ENCODE measurements around the gene TOR1AIP2.
"Not testable (repeated sequence)": the region's sequence is repeated elsewhere in the genome, so short reads cannot be mapped to it uniquely, and the experiment has no call there.

TOR1AIP2 gene

GRCh38 chr1:179807291-179807690, 70.3 kb downstream of the TOR1AIP2 start:
- TF ChIP-seq EZH2 (IDR thresholded peaks at IDR 0.05; ENCODE audit: borderline replicate concordance, low read length): no peak
- TF ChIP-seq, protein P1, sequence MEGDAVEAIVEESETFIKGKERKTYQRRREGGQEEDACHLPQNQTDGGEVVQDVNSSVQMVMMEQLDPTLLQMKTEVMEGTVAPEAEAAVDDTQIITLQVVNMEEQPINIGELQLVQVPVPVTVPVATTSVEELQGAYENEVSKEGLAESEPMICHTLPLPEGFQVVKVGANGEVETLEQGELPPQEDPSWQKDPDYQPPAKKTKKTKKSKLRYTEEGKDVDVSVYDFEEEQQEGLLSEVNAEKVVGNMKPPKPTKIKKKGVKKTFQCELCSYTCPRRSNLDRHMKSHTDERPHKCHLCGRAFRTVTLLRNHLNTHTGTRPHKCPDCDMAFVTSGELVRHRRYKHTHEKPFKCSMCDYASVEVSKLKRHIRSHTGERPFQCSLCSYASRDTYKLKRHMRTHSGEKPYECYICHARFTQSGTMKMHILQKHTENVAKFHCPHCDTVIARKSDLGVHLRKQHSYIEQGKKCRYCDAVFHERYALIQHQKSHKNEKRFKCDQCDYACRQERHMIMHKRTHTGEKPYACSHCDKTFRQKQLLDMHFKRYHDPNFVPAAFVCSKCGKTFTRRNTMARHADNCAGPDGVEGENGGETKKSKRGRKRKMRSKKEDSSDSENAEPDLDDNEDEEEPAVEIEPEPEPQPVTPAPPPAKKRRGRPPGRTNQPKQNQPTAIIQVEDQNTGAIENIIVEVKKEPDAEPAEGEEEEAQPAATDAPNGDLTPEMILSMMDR (IDR thresholded peaks at IDR 0.05; ENCODE audit: low read length): no peak
- Histone ChIP-seq H3K79me2 (ENCODE audit: insufficient read depth, low read length) (no peaks in the 10 kb centered on the region), H3K9me3 (ENCODE audit: low read length) (no peaks in the 10 kb centered on the region), H3K9me2 (ENCODE audit: low read depth, low read length) (no peaks in the 10 kb centered on the region), H3F3A (ENCODE audit: insufficient read depth, low read length) (no peaks in the 10 kb centered on the region), H3K9ac (ENCODE audit: low read length) (no peak overlapping the region), H3K27ac (ENCODE audit: low read depth, low read length, poor library complexity, severe bottlenecking) (no peak overlapping the region), H3K4me3 (ENCODE audit: low read depth, low read length, poor library complexity, severe bottlenecking) (no peak overlapping the region), H3K4me1 (ENCODE audit: insufficient read depth, low read length, severe bottlenecking) (no peaks in the 10 kb centered on the region), H3K36me3 (ENCODE audit: insufficient read depth, low read length) (no peaks in the 10 kb centered on the region), H3K27me3 (ENCODE audit: insufficient read depth, low read length) (peaks cover 5% of the 10 kb centered on the region; the same call in 1 of the 2 replicates), H4K20me1 (ENCODE audit: insufficient read depth, low read length) (no peaks in the 10 kb centered on the region), H3K4me2 (ENCODE audit: low read length) (no peak overlapping the region), H2AFZ (ENCODE audit: low read length) (no peak overlapping the region)

DNA sequence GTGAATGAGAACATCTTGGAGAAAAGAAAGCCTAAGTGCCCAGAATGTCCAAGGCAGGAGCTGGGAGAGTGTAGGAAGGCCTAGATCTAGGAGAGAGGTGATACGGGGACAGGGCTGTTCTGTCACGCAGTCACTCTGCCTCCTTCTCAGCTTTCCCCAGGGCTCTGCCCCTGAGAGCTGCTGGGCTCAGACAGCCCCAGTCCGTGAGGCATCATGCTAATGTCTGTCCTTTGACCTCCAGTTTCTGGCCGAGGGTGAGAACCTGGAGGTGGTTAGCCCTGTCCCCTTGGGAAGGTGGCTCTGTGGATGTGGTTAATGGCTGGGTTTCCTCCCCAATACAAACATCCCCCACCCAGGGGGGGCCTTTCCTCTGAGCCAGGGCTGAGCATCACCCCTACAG, 71.3 kb downstream of the TOR1AIP2 start:
- no peaks in the 10 kb centered on the region for H3K9me2 ChIP-seq (ENCODE audit: low read depth, low read length)
- no peaks in the 10 kb centered on the region for H3K79me2 ChIP-seq (ENCODE audit: insufficient read depth, low read length)
- no peaks in the 10 kb centered on the region for H3K36me3 ChIP-seq (ENCODE audit: insufficient read depth, low read length)
- H3K9ac ChIP-seq (ENCODE audit: low read length): no peak overlapping the region
- peaks cover 5% of the 10 kb centered on the region; the same call in 1 of the 2 replicates for H3K27me3 ChIP-seq (ENCODE audit: insufficient read depth, low read length)
- H4K20me1 ChIP-seq (ENCODE audit: insufficient read depth, low read length): no peaks in the 10 kb centered on the region
- H3K4me2 ChIP-seq (ENCODE audit: low read length): no peak overlapping the region
- no peaks in the 10 kb centered on the region for H3K9me3 ChIP-seq (ENCODE audit: low read length)
- H3K4me1 ChIP-seq (ENCODE audit: insufficient read depth, low read length, severe bottlenecking): no peaks in the 10 kb centered on the region
- no peak overlapping the region for H3K27ac ChIP-seq (ENCODE audit: low read depth, low read length, poor library complexity, severe bottlenecking)
- TF ChIP-seq EZH2 (IDR thresholded peaks at IDR 0.05; ENCODE audit: borderline replicate concordance, low read length): no peak
- TF ChIP-seq, protein P1 (IDR thresholded peaks at IDR 0.05; ENCODE audit: low read length): no peak
- no peaks in the 10 kb centered on the region for H3F3A ChIP-seq (ENCODE audit: insufficient read depth, low read length)
- H3K4me3 ChIP-seq (ENCODE audit: low read depth, low read length, poor library complexity, severe bottlenecking): no peak overlapping the region
- no peak overlapping the region for H2AFZ ChIP-seq (ENCODE audit: low read length)

GRCh38 chr1:179805291-179806195, 72.1 kb downstream of the TOR1AIP2 start:
- Histone ChIP-seq H3K4me2 (ENCODE audit: low read length) (no peak overlapping the region), H3F3A (ENCODE audit: insufficient read depth, low read length) (no peaks in the 10 kb centered on the region), H3K79me2 (ENCODE audit: insufficient read depth, low read length) (no peaks in the 10 kb centered on the region), H3K9me2 (ENCODE audit: low read depth, low read length) (no peaks in the 10 kb centered on the region), H3K27ac (ENCODE audit: low read depth, low read length, poor library complexity, severe bottlenecking) (no peak overlapping the region), H3K4me1 (ENCODE audit: insufficient read depth, low read length, severe bottlenecking) (no peaks in the 10 kb centered on the region), H3K9ac (ENCODE audit: low read length) (no peak overlapping the region), H3K4me3 (ENCODE audit: low read depth, low read length, poor library complexity, severe bottlenecking) (no peak overlapping the region), H3K36me3 (ENCODE audit: insufficient read depth, low read length) (no peaks in the 10 kb centered on the region), H3K9me3 (ENCODE audit: low read length) (no peaks in the 10 kb centered on the region), H2AFZ (ENCODE audit: low read length) (no peak overlapping the region), H4K20me1 (ENCODE audit: insufficient read depth, low read length) (no peaks in the 10 kb centered on the region), H3K27me3 (ENCODE audit: insufficient read depth, low read length) (peaks cover 5% of the 10 kb centered on the region; the same call in 1 of the 2 replicates)
- no peak for TF ChIP-seq EZH2 (IDR thresholded peaks at IDR 0.05; ENCODE audit: borderline replicate concordance, low read length)
- TF ChIP-seq, protein P1 (IDR thresholded peaks at IDR 0.05; ENCODE audit: low read length): no peak

GRCh38 chr1:179804417-179804816, 73.2 kb downstream of the TOR1AIP2 start:
- not testable (repeated sequence) for H3K4me1 ChIP-seq (ENCODE audit: insufficient read depth, low read length, severe bottlenecking); H3K36me3 ChIP-seq (ENCODE audit: insufficient read depth, low read length); H3K27ac ChIP-seq (ENCODE audit: low read depth, low read length, poor library complexity, severe bottlenecking); H4K20me1 ChIP-seq (ENCODE audit: insufficient read depth, low read length); H3K27me3 ChIP-seq (ENCODE audit: insufficient read depth, low read length); H3K9me2 ChIP-seq (ENCODE audit: low read depth, low read length); H3K4me2 ChIP-seq (ENCODE audit: low read length); H3K9me3 ChIP-seq (ENCODE audit: low read length); H3K4me3 ChIP-seq (ENCODE audit: low read depth, low read length, poor library complexity, severe bottlenecking); H3F3A ChIP-seq (ENCODE audit: insufficient read depth, low read length); H3K9ac ChIP-seq (ENCODE audit: low read length); H2AFZ ChIP-seq (ENCODE audit: low read length); H3K79me2 ChIP-seq (ENCODE audit: insufficient read depth, low read length)

All from OCI-LY1 (cell line).